ENCODE data around the gene SIMC1. TPM values are rescaled to one million over a fixed set of nuclear protein-coding genes. Genes with fewer than 3 reads are reported as not detected.

The SIMC1 gene
- total RNA-seq, 1 experiment from 2014 or later, result 17.7 TPM

- Histone ChIP-seq H2AFZ (ENCODE audit: low read length) (no peak overlapping the region), H2BK120ac (ENCODE audit: low read depth, low read length, poor library complexity, severe bottlenecking) (no peak overlapping the region), H2BK20ac (ENCODE audit: low read depth, low read length, poor library complexity, severe bottlenecking) (no peak overlapping the region), H4K5ac (ENCODE audit: insufficient read length, low read depth, low read length) (no peak overlapping the region), H3K4me2 (ENCODE audit: insufficient read depth, insufficient read length, low read length) (no peak overlapping the region), H4K20me1 (ENCODE audit: control insufficient read depth, insufficient read depth, insufficient read length) (no peaks in the 10 kb centered on the region), H2BK5ac (ENCODE audit: insufficient read length, low read length) (no peak overlapping the region), H2BK12ac (ENCODE audit: insufficient read length, low read depth, low read length) (no peak overlapping the region), H3K23me2 (ENCODE audit: insufficient read length, low read depth, low read length, poor library complexity, severe bottlenecking) (peaks cover 7% of the 10 kb centered on the region), H3K27ac (ENCODE audit: insufficient read length, low read depth, low read length) (no peak overlapping the region), H2AK5ac (ENCODE audit: insufficient read length, low read length) (no peak overlapping the region), H3K9ac (ENCODE audit: extremely low read depth, insufficient read length, low read length) (no peak overlapping the region), H3K14ac (ENCODE audit: insufficient read depth, low read length) (no peak overlapping the region), H3K27me3 (ENCODE audit: insufficient read depth, low read length) (no peaks in the 10 kb centered on the region), H3K79me2 (ENCODE audit: insufficient read depth, low read length) (peaks cover 2% of the 10 kb centered on the region; the same call in 1 of the 2 replicates), H2BK15ac (ENCODE audit: low read depth, low read length) (no peak overlapping the region), H3K79me1 (ENCODE audit: insufficient read depth, low read depth, low read length, poor library complexity, severe bottlenecking) (no peaks in the 10 kb centered on the region), H3K9me3 (ENCODE audit: control insufficient read depth, low read depth, low read length) (no peaks in the 10 kb centered on the region), H3K23ac (ENCODE audit: insufficient read length, low read depth, low read length) (no peak overlapping the region), H3K18ac (ENCODE audit: insufficient read length, low read depth, low read length) (no peak overlapping the region), H4K8ac (replicated peaks; ENCODE audit: insufficient read length, low read depth, low read length) (no peak overlapping the region), H3T11ph (ENCODE audit: low read length) (no peak overlapping the region), H3K4me1 (ENCODE audit: insufficient read depth, low read length) (no peaks in the 10 kb centered on the region), H3K56ac (ENCODE audit: insufficient read length, low read depth, low read length) (no peak overlapping the region), H4K91ac (ENCODE audit: insufficient read length, low read depth, low read length) (no peak overlapping the region), H3K4ac (ENCODE audit: low read depth, low read length) (no peak overlapping the region)
- no peak overlapping the region for H3K27ac Mint-ChIP-seq
- no peak for TF ChIP-seq CTCF (conservative IDR thresholded peaks at IDR 0.05)
- no CpG with 5 or more reads among the region's 11 CpGs for WGBS (ENCODE audit: extremely low coverage, insufficient read length, low lambda C conversion rate)
- peaks cover 0 to 14% (median 5%) of the 10 kb centered on the region in 3 experiments; a peak in 4 of 7 replicates for H3K36me3 Mint-ChIP-seq (ENCODE audit: insufficient read depth in 1 of 3, low read depth in 3 of 3)
- DNase-seq, result no peak
- H3K4me3 Mint-ChIP-seq, result no peak overlapping the region; a peak in 1 of 5 replicates
- peaks cover 3% of the 10 kb centered on the region in 2 experiments for H3K4me1 Mint-ChIP-seq
- peaks cover 0 to 3% of the 10 kb centered on the region in 2 experiments; a peak in 1 of 5 replicates for H3K9me3 Mint-ChIP-seq
- H3K27me3 Mint-ChIP-seq (ENCODE audit: low read depth), result no peaks in the 10 kb centered on the region
Observed at GRCh38 chr5:176392526-176392925, 154.3 kb downstream of the SIMC1 start.
